VCaP (cell line): ENCODE results near the gene SLC9A9.

ENCODE experiments used
- H3K27ac ChIP-seq: fragments of 450-650 bp; 2 replicates; pipeline ENCODE4 v1.5.1; 2017
- CTCF ChIP-seq: fragments of 450-650 bp; conservative IDR thresholded peaks from 2 replicates; pipeline ENCODE4 v1.5.1; 2017; ENCODE audit warnings: mild to moderate bottlenecking, moderate library complexity

Gene SLC9A9

GRCh38 chr3:143847787-143848631 lies at the start of gene SLC9A9:
Gene SLC9A9 (minus strand): TSS chr3:143848468. CDS start chr3:143848322, 146 bp downstream.
- peak within 1 kb of the TSS; percentile 38 for H3K27ac ChIP-seq
- TF ChIP-seq CTCF: no peak

GRCh38 chr3:143897576-143898295 lies 49.5 kb upstream of the SLC9A9 start:
- H3K27ac ChIP-seq: peak overlapping the region; percentile 5; the same call in 1 of the 2 replicates
- TF ChIP-seq CTCF: no peak

- H3K27ac ChIP-seq: no peak overlapping the region
- no peak for TF ChIP-seq CTCF
Measured at GRCh38 chr3:143896486-143896885, 48.2 kb upstream of the SLC9A9 start.

- no peak overlapping the region for H3K27ac ChIP-seq
- peak; percentile 64 for TF ChIP-seq CTCF
Measured at GRCh38 chr3:143895805-143896204, 47.5 kb upstream of the SLC9A9 start.

- no peak for TF ChIP-seq CTCF
- H3K27ac ChIP-seq: no peak overlapping the region
Measured at GRCh38 chr3:143888846-143889245, 40.6 kb upstream of the SLC9A9 start.

- no peak overlapping the region for H3K27ac ChIP-seq
- no peak for TF ChIP-seq CTCF
Measured at GRCh38 chr3:143888166-143888565, 39.9 kb upstream of the SLC9A9 start.

- TF ChIP-seq CTCF: peak; percentile 91
- no peak overlapping the region for H3K27ac ChIP-seq
Measured at GRCh38 chr3:143885780-143886427, 37.6 kb upstream of the SLC9A9 start.
